ENCODE results near the gene CDC25C.
A peak's percentile ranks its signal among the peaks of the same experiment; 100 is the strongest.

The CDC25C gene

GRCh38 chr5:138354387-138354786, 22.8 kb upstream of the CDC25C start:
- ChIA-PET POLR2A (interaction anchor here (1.4 to 9.0 kb wide), 2 partner anchors 16 to 111 kb away, joined by 4 to 121 read pairs; partner anchors contain the start of genes EGR1 and FAM53C), CTCF (interaction anchor here (1.4 to 7.9 kb wide), 8 partner anchors 11 to 175 kb away, joined by 3 to 267 read pairs (median 23); partner anchors contain the start of genes CDC25C and FAM53C)

GRCh38 chr5:138353560-138354080, 22.0 kb upstream of the CDC25C start:
- no peak for TF ChIP-seq CTCF (IDR thresholded peaks at IDR 0.05; ENCODE audit: insufficient read depth, low read length, missing control alignments)
- POLR2A ChIA-PET, result interaction anchor here (0.7 to 9.0 kb wide), 6 partner anchors 9 to 112 kb away, joined by 3 to 121 read pairs (median 4); partner anchors contain the start of genes CDC25C, EGR1 and FAM53C
- peak overlapping the region; percentile 75 for H3K4me3 ChIP-seq (ENCODE audit: low read depth, low read length)
- CTCF ChIA-PET, result interaction anchor here (0.6 to 7.9 kb wide), 21 partner anchors 8 to 975 kb away, joined by 3 to 267 read pairs (median 5); partner anchors contain the start of genes CDC23, CDC25C, FAM53C and REEP2
- DNase-seq (ENCODE audit: low read depth, low spot score), result no peak

More at GRCh38 chr5:138354387-138354786, 22.8 kb upstream of the CDC25C start:
- no peak for DNase-seq (ENCODE audit: low read depth, low spot score)
- H3K4me3 ChIP-seq (ENCODE audit: low read depth, low read length), result peak overlapping the region; percentile 75
- no peak for TF ChIP-seq CTCF (IDR thresholded peaks at IDR 0.05; ENCODE audit: insufficient read depth, low read length, missing control alignments)

GRCh38 chr5:138352722-138353559, 21.3 kb upstream of the CDC25C start:
- POLR2A ChIA-PET, result interaction anchor here (0.7 to 9.0 kb wide), 7 partner anchors 8 to 140 kb away, joined by 3 to 121 read pairs (median 4); partner anchors contain the start of genes CDC23, CDC25C, EGR1 and FAM53C
- H3K4me3 ChIP-seq (ENCODE audit: low read depth, low read length), result peak overlapping the region; percentile 75
- TF ChIP-seq CTCF (IDR thresholded peaks at IDR 0.05; ENCODE audit: insufficient read depth, low read length, missing control alignments), result peak; percentile 50
- DNase-seq (ENCODE audit: low read depth, low spot score), result no peak
- CTCF ChIA-PET, result interaction anchor here (0.6 to 7.9 kb wide), 34 partner anchors 8 to 976 kb away, joined by 3 to 267 read pairs (median 4); partner anchors contain the start of genes CDC23, CDC25C, EGR1 and FAM53C

- H3K4me3 ChIP-seq (ENCODE audit: low read depth, low read length), result peak within 1 kb of the TSS; percentile 75
- CTCF ChIA-PET, result interaction anchor here (0.7 to 7.9 kb wide), 34 partner anchors 9 to 171 kb away, joined by 3 to 267 read pairs (median 4); partner anchors contain the start of genes CDC23, CDC25C, EGR1 and FAM53C
- no peak for DNase-seq (ENCODE audit: low read depth, low spot score)
- TF ChIP-seq CTCF (IDR thresholded peaks at IDR 0.05; ENCODE audit: insufficient read depth, low read length, missing control alignments), result peak; percentile 95
- POLR2A ChIA-PET, result interaction anchor here (0.8 to 9.0 kb wide), 3 partner anchors 14 to 139 kb away, joined by 4 to 121 read pairs (median 4); partner anchors contain the start of genes CDC23, CDC25C and FAM53C
These were observed 20.6 kb upstream of the CDC25C start, which contains the start of gene KDM3B for GRCh38 chr5:138352071-138352721. Gene KDM3B (plus strand): TSS chr5:138352685. CDS start chr5:138352796, 111 bp downstream.

- ChIA-PET CTCF (interaction anchor here (0.7 to 7.9 kb wide), 31 partner anchors 10 to 170 kb away, joined by 3 to 267 read pairs (median 4); partner anchors contain the start of genes CDC23, CDC25C and FAM53C), POLR2A (interaction anchor here (1.0 to 9.0 kb wide), 2 partner anchors 13 to 113 kb away, joined by 3 to 121 read pairs; partner anchors contain the start of genes EGR1 and FAM53C)
- no peak for DNase-seq (ENCODE audit: low read depth, low spot score)
- TF ChIP-seq CTCF (IDR thresholded peaks at IDR 0.05; ENCODE audit: insufficient read depth, low read length, missing control alignments), result no peak
- no peak overlapping the region for H3K4me3 ChIP-seq (ENCODE audit: low read depth, low read length)
These were observed 19.9 kb upstream of the CDC25C start for GRCh38 chr5:138351517-138351916.
